Stimulated activated CD4-positive, alpha-beta T cell treated with anti-CD3 and anti-CD28 coated beads, Interleukin-2, amount 100 ng/mL, for 48 hours (primary cell): Measurements from ENCODE around the gene AQP2.
"Not testable (repeated sequence)": the region's sequence is repeated elsewhere in the genome, so short reads cannot be mapped to it uniquely, and the experiment has no call there.

Source experiments
- DNase-seq, 2 donors: peaks; one replicate each; pipeline ENCODE4 v3.0.0-alpha.2; 2020

The AQP2 gene

DNA sequence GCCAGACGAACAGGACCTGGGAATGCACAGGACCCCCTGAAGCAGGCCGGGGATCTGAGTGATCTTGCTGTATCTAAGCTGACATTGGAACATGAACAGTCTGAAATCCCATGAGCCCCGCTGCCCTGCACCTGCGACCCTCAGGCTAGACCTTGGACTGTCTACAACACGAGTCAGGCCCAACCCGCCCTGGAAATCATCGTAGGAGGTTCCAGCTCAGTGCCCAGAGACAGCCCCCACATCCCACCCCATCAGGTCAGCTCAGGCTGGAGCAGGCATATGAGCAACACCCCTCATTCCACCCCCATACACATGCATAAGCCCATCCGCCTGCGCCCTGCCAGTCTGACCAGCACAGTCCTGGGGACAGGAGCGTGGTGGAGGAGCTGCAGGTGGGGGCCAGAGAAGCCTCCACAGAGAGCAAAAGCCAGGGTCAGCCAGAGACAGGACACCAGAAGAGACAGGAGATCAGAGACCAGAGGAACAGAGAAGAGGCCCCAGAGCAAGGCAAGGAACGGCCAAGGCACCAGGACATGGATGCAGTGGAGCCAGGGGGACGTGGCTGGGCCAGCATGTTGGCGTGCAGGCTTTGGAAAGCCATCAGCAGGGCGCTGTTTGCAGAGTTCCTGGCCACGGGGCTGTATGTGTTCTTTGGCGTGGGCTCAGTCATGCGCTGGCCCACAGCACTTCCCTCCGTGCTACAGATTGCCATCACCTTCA, 22.3 kb downstream of the AQP2 start, which contains the start of gene AQP6:
TSS of gene AQP6 (plus strand) at position 307 of the 720 bp plus-strand sequence. CDS start at position 534, 227 bp downstream.
- DNase-seq, result no peak

DNA sequence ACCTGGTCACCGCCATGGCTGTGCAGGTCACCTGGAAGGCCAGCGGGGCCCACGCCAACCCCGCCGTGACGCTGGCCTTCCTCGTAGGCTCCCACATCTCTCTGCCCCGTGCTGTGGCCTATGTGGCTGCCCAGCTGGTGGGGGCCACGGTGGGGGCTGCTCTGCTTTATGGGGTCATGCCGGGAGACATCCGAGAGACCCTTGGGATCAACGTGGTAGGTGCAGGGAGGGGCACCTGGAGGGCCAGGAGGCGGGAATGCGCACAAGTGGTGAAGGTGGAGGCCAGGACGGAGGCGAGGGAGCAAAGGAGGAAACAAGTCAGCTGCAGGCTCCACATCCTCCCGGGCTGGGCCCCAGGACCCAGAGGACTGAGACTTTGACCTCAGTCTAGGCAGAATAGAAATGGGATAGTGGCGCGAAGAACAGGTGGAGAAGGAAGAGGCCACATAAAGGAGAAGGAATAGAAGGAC, 22.9 kb downstream of the AQP2 start:
- no peak for DNase-seq

DNA sequence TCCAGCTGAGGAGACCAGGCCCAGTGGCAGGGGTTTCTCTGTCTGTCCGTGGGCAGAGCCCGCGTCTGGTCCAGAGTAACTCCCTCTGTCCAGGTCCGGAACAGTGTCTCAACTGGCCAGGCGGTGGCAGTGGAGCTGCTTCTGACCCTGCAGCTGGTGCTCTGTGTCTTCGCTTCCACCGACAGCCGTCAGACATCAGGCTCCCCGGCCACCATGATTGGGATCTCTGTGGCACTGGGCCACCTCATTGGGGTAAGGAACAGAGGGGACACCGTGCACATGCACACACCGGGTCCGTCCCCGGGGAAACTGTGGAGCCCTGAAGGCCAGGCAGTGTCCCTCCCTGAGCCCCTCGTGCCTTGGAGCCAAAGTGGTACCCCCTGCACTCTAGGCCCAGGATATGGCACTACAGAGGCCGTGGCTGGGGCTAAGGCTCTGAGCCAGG, 23.7 kb downstream of the AQP2 start:
- DNase-seq, result no peak

DNA sequence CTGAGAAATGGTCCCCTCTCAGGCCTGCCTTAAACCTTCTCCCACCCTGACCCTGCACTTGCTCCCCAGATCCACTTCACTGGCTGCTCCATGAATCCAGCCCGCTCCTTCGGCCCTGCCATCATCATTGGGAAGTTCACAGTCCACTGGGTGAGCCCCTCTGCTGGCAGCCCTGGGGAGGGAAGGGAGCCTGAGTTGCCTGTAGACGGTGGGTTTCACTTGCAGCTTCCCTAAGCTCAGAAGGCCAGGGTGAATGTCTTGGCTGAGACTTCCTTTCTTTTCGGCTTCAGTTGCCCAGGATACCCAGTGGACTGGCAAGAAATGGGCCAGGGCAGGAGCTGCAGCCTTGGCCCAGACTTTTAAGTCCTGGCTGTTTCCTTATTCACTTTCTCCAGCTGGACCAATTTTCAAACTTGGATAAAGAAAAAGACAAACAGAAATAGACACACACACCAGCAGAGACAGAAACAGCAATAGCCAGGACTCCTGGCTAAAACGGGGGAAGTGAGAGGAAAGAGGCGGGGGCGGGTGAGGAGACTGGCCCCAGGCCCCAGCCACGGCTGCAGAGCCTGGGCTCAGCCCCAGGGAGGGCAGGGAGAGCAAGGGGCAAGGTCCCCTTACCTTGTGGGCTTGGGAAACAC, 24.3 kb downstream of the AQP2 start:
- DNase-seq, result no peak

DNA sequence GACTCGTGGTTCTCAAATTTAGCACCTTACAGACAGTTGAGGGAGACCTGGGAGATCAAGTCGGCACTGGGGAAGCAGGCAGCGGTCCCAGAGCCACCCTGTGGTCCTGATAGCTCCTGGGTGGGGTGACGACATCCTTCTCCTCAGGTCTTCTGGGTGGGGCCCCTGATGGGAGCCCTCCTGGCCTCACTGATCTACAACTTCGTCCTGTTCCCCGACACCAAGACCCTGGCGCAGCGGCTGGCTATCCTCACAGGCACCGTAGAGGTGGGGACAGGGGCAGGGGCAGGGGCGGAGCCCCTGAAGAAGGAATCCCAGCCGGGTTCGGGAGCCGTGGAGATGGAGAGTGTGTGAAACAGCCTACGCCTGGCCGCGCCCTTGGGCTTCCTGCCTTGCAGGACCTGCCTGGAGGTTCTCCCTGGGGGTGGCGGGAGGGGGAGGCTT, 24.8 kb downstream of the AQP2 start:
- DNase-seq, result no peak

DNA sequence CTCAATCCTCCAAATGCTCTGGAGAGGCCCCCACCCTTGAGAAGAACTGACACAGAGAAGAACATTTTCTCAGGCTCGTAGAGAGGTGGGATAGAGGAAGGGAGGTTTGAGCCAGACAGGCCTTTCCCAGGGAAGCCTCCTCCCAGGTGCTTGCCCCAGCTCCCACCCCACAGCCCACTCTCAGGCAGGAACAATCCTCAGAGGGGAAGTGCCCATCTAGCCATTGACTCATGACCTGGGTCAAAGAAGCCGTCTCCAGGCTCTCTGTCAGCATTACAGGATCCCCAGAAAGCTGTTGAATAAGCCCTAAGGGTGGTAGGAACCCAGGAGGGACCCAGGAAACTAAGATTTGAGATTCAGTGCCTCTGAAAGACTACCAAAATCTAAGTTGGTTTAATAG, 26.0 kb downstream of the AQP2 start:
- DNase-seq, result no peak

DNA sequence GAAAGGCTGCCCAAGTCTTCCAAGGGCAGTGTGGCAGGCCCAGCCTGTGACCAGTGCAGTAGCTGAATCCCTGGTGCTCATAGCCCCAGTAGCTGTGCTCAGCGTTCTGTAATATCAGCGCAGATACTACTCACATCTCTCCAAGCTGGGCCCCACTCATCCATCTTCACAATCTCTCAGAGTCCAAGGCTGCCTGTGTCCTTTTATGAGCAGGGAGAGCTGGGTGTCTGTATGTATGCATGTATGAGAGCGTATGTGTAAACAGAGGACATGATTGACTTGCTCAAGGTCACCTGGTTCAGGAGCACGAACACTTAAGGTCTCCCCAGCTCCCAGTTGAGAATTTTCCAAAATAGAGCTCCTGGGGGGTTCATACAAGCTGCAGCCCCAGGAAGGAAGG, 27.6 kb downstream of the AQP2 start:
- DNase-seq, result no peak

DNA sequence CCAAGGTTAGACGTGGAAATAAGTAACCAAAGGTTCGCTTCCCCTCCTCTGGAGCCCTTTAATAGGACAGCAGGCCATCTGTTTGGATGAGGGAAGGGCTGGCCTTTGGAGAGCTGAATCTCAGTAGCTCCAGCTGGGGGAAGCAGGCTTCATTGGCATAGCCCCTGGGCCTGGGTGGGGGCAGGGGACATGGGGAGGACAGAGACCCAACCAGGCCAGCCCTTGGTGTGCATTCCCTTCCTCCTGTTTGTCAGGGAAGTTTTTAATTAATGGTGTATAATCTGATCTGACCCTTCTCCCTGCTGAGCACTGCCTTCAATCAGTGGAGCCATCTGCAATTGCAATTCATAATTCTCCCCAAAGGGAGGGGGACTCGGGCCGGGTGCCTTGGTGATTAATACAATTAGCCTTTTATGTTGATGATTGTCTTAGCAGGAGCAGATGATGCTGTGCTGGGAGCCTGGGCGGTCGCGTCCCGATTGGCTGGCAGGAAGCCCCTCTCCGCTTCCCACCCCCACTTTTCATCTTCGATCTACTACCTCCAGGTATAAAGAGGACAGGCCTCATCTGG, 28.6 kb downstream of the AQP2 start:
- no peak for DNase-seq

DNA sequence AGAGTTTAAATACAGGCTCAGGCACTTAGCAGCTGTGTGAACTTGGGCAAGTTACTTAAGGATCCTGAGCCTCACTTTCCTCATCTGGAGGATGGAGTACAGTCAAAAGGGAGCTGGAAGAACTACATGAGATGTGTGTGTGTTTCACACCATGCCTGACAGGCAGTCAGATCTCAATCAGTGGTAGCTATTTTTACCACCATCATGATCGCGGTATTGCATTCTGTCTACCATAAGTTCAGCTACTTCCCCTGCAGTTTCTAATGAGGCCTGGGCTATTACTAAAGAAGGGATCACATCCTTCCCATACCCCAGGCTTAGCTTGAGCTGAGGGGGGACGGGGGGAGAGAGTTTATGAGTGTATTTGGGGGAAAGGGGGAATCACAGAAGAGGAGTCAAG, 29.3 kb downstream of the AQP2 start:
- no peak for DNase-seq

DNA sequence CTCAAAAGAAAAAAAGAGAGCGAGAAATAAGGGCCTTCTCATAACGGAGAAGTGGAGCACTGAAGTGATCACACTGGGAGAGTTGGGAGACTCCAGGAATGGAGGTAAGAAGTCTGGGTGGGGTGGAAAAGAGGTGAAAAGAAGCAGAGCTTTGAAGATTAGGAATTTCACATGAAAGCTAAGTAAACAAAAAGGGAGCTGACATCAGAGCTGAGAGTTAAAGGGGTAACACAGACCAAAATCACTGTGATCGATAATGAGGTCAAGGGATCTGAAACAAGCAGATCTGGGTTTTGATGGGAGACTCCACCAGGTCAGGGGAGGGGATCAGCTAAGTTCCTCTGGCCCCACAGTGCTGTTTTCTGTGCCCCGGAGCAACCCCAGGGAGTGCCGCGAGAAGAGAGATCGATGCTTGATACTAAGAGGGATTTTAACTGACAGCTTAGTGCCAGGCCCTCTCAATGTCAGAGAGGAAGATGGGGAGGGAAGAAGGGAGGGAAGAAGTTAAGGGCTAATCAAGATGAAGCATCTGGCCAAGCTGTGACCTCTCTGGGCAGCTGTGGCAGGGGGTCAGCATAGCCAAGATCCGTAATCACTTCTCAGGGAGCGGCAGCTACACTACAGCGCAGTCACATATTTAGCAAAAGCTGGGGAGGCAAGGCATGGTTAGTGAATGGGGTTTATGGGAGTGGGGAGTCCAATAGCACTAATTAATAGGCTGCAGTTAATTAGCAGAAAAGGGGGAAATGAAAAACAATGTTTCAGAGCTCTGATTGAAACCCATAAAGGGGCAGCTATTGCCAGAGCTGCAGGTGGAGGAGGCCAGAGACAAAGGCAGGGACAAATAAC, 30.2 kb downstream of the AQP2 start:
- DNase-seq, result no peak

DNA sequence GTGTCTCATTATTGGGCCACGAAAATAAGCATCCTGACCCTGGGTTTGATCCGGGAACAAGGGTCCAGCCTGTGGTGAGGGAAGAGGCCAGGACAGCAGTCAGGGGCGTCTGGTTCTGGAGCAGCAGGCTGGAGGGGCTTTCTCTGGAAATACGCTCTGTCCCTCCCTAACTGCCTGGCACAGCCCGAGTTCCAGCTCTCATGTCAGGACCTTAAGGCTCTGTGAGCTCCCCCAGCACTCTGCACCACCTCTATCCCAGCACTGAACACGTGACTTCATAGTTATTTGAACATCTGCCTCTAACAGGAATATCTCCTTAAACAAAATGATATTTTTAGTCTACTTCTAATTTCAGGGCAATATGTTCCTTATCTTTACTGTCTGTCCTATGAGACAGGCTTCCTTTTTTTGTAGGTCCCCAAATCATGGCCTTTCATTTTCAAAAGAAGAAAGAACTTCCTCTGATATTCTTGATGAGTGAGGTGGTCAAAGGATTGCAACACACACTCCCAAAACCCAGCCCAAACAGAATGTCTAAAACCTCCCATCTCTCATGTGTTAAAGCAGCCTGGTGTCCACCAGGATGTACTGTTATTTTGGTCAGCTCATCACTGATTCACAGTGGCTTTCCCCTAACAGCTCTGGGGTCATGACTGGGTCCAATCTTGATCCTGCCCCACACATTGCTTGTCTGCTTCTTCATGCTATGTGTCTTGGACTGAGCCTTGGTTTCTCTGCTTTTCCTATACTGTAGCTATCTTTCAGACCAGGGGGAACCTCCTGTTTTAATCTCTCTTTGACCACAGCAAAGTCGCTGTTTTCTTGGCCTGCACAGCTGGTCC, 31.9 kb downstream of the AQP2 start:
- DNase-seq, result no peak

DNA sequence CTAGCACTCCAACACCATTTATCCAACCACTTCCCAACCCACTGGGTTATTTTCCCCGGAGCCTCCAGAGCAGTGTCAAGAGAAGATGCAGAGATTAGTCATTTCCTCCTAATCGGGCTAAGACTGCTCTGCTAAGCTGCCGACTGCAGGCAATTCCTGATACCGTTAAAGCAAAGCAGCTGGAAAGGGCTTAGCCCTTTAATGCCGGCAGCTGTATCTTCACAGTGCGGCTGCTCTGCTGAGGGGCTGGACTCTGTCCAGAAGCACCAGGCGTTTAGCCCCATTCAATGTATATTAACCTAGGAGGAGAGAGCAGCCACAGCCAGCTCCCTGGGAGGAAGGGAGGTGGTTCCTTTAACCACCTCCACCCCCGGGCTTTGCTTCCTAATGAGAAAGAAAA, 33.4 kb downstream of the AQP2 start:
- no peak for DNase-seq

DNA sequence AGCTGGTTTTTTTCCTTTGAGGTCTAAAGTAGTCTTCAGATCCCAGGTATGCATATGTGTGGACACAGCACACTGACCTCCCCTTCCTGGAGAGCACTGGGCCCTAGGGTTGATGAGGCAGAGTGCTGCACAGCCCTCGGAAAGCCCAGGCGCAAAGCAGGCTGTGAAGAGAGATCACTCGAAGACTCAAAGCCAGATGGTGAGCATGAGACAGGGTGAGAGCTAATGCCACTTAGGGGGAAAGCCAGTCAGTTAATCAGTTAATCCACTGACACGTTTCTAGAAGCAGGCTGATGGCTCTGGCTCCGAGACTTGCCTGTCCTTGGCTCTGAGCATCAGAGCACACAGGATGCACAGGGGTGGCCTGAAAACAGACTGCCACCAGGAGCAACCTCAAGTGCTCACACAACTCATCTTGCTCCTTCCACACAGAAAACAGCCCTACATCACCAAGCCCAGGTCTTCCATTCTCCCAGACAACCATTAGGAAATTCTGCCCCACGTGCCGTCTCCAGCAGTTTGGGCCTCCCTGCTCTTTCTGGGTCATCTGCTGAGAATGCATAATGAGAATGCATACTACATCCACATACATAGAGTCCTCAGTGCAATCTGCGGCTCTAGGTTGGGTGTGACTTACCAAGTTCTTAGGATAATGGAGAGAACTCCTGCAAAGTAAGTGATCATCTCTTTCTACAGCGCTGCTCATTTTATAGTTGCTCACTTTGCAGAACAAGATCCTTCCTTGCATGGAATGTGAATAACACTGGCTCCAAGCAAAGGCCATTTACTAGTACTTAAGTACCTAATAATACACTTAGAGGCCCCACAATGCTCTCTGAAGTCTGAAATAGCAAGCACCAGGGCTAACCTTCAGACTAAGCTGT, 34.2 kb downstream of the AQP2 start:
- DNase-seq, result no peak

DNA sequence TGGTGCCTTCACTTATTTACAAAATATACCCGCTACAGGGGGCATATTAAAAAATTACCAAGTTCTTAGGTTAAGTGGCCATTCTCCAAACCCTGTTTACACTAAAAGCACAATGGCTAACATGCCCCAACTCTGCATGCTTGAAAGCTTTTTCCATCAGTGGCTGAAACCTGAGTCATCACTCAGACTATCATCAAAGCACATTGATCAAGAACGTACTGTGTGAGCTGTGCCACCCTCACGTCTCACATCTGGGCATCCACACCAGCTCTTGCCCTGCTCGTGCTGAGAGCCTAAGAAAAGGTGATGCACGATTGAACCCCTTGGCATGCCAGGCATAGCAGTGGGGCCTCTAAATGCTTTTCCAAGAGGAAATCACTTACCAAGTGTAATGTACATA, 35.4 kb downstream of the AQP2 start:
- no peak for DNase-seq

DNA sequence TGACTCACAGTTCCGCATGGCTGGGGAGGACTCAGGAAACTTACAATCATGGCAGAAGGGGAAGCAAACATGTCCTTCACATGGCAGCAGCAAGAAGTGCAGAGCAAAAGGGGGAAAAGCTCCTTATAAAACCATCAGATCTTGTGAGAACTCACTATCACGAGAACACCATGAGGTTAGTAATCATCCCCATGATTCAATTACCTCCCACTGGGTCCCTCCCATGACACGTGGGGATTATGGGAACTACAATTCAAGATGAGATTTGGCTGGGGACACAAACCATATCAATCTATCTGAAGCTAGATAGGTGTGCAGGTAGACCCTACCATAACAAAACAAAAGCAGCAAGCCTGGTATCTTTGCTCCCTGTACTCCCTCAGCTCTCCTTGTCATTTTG, 35.9 kb downstream of the AQP2 start:
- DNase-seq, result not testable (repeated sequence)

DNA sequence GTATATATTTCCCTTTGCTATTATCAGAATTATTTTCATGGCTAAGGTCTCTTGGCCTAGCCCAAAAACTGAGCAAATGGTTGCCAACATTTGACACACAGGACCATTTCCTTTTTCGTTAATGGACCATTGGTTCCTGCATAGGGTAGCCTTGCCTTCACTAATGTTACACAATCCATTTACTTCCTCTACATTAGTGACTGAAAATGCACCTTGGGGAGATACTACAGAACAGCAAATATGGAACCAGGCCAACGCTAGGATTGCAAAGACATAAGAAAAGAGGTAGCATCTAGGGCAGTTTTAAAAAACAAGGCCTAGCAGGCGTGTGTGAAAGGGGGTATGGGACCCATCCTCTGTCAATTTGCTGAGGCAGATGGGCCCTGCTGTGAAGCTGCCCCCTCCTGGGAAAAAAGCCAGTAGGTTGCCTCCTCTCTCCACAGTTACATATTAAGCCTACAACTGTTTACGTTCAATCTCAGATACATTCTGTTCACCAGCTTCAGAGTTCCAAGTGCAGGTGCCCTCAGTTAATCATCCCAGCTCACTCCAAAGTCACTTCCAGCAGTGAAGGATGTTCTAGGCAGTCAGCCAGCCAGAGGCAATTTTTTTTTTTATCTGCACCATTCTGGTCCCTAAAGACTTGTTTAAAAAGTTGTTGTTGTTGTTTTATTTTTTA, 37.2 kb downstream of the AQP2 start:
- DNase-seq, result no peak

DNA sequence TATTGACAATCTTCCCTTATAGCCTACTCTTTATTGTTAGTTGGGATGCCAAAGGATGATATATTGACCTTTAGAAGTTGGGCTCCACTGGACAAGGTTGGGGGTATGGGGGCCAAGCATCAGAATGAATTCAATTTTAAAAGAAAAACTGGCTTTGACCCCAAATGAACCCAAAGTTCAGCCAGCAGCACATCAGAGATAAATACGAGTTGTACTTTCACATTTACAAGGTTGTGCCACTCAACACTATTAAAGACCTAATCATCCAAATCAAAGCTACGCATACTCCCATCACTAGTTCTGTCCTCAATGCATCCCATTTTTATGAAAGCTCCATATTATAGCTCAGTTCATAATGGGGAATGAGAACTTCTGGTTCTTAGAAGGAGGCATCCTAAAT, 38.9 kb downstream of the AQP2 start:
- not testable (repeated sequence) for DNase-seq

DNA sequence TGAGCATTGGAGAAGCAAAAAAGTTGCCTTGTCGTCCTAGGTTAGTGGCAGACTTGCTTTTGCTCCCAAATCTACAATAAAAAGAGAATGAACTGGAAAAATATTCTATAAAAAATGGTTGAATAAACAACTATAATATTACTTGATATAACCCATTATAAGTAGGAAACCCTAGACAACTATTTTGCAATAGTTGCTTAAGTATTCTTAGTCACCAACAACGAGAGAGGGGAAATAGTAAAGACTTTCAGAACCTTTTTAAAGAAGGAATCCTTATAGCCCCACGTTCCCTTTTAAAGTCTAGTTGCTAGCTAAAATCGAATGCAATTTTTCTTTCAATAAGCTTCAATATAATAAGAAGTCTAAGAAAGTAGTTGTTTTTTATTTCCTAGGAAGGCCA, 39.7 kb downstream of the AQP2 start:
- DNase-seq, result no peak

DNA sequence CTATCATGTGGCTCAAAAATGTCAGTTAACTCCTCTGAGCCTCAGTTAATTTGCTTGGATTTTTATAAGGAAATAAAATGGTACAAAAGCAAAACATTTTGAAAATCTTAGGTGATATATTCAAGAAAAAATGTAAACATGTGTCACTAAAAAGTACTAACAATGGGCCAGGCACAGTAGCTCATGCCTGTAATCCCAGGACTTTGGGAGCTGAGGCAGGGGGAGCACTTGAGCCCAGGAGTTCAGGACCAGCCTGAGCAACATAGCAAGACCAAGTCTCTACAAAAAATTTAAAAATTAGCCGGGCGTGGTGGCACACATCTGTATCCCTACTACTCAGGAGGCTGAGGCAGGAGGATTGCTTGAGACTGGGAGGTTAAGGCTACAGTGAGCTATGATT, 47.9 kb downstream of the AQP2 start:
- DNase-seq, result no peak

DNA sequence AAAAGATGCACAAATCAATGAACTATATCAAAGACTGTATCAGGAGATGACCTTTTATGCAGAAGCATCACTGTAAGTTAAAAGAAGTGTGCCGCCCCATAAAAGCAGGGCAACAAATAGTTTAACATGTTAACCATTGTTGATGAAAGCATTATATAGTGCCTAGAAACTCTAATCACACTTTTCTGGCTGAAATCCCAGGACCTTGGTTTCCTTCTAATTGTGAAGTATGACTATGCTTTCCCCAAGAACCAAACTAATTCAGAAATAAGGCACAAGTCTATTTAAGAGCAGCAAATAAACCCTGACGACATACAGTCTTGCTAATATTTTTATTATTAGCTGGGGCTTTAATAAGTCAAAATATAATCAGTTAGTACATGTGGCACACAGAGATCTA, 53.1 kb downstream of the AQP2 start:
- DNase-seq, result no peak

DNA sequence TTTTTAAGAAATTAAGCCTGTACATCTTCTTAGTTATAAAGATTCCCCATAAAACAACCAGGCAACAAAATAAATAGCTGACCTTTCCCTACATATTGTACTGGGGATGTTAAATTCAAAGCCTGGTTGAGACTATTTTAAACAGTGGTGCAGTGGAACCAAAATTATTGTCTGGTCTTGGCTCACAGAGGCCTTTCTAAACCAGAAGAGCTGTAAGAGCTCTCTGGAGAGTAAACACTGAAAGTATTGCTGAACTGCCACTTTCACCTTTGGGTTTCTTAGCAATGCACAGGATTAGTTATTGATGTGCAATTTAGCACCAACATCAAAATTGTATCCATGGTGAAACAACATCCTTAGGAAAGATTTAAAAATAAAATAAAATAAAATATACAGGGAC, 54.2 kb downstream of the AQP2 start:
- DNase-seq, result no peak
